GM18520 (cell line): Measurements from ENCODE around the gene NDUFB7.
"Not testable (repeated sequence)": the region's sequence is repeated elsewhere in the genome, so short reads cannot be mapped to it uniquely, and the experiment has no call there.

Experiments
- ATAC-seq: cut with Tn5 transposase; IDR thresholded peaks from one replicate; pipeline ENCODE4 v1.9.1; 2021; ENCODE audit not compliant: unreplicated experiment

Gene NDUFB7

GRCh38 chr19:14571695-14572490, at the start of gene NDUFB7:
TSS of gene NDUFB7 (minus strand) at chr19:14572066. CDS start at chr19:14572000, 66 bp downstream.
- peak; percentile 92 for ATAC-seq

GRCh38 chr19:14619404-14619803, 47.5 kb upstream of the NDUFB7 start:
- no peak for ATAC-seq

DNA sequence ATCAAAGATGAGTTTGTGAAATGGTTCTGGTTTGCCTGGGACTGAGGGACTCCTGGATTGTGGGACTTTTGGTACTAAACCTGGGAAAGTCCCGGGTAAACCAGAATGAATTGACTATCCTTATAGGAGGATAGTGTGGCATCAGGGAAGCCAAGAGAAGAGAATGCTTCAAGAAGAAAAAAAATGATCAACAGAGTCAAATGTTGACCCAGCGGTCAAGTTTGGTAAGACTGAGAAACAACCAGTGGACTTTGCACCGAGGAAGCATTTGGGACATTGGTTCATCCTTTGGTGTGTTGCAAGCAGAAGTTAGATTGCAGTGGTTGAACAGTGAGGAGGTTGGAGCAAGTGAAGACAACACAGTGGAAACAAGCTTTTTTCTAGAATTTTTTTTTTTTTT, 44.5 kb upstream of the NDUFB7 start:
- ATAC-seq = no peak

DNA sequence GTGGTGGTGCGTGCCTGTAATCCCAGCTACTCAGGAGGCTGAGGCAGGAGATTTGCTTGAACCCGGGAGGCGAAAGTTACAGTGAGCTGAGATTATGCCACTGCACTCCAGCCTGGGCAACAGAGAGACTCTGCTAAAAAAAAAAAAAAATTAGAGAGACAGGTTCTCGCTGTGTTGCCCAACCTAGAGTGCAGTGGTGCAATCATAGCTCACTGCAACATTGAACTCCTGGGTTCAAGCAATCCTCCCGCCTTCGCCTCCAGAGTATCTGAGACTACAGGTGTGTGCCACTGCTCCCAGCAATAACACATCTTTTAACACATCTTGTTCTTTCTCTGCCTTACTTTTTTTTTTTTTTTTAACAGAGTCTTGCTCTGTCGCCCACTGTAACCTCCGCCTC, 43.8 kb upstream of the NDUFB7 start:
- ATAC-seq = no peak

DNA sequence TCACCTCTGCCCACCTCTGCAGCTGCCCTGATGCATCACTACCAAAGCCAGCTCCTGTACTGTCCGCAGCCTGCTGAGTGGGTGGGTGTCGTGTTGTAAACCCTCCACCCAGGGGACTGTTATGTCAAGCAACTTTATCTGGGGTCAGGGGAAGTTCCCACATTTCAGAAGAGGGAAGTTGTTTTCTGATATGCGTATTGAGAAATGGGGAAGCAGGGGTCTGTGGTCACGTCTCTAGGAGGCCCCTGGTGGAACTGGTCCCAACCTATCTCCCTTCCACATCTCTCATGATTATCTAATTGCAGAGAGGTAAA, 42.2 kb upstream of the NDUFB7 start:
- no peak for ATAC-seq

GRCh38 chr19:14613399-14614098, 41.7 kb upstream of the NDUFB7 start:
- ATAC-seq = not testable (repeated sequence)

GRCh38 chr19:14612657-14613056, 40.8 kb upstream of the NDUFB7 start:
- no peak for ATAC-seq

DNA sequence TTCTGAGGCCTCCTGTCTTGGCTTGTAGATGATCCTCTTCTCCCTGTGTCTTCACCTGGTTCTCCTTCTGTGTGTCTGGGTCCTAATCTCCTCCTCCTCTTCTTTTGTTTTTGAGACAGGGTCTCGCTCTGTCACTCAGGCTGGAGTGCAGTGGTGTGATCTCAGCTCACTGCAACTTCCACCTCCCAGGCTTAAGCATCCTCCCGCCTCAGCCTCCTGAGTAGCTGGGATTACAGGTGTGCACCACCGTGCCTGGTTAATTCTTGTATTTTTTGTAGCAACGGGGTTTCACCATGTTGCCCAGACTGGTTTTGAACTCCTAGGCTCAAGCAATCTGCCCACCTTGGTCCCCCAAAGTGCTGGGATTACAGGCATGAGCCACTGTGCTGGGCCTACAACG, 40.4 kb upstream of the NDUFB7 start:
- ATAC-seq = not testable (repeated sequence)

DNA sequence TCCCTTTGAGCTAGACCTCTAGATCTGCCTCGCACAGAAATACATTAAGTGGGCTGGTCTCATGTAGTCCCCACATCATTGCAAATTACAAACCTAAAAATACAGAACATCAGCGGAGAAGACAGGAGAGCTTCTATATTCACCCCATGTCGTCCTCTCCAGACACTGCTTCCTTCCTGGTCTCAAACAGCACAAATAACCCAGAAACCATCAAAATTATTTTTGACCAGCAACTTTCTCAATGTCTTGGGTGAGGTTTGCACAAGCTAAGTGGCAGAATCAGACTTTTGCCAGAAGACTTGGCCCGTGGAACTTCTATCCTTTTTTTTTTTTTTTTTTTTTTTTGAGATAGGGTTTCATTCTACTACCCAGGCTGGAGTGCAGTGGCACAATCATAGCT, 39.2 kb upstream of the NDUFB7 start:
- no peak for ATAC-seq

DNA sequence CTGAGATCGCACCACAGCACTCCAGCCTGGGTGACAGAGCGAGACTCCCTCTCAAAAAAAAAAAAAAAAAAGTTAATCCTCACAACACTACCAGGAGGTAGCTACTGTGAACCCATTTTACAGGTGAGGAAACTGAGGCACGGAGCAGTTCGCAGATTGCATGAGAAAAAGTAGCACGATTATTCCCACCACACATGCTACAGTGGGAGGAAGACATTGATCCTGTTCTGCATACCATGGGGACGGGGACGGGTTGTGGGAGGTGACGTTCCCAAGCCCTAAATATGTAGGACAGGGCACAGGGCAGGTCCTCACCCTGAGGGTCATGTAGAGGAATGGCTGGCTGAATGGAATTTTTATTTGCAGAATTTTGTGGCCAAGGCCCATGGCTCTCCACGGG, 34.8 kb upstream of the NDUFB7 start:
- no peak for ATAC-seq

- ATAC-seq = peak; percentile 79
Observed at GRCh38 chr19:14603990-14604387, 32.1 kb upstream of the NDUFB7 start.

GRCh38 chr19:14599548-14600147, 27.8 kb upstream of the NDUFB7 start:
- no peak for ATAC-seq

- ATAC-seq = no peak
Observed at GRCh38 chr19:14595558-14595957, 23.7 kb upstream of the NDUFB7 start.

GRCh38 chr19:14589433-14589832, 17.6 kb upstream of the NDUFB7 start:
- ATAC-seq = not testable (repeated sequence)

GRCh38 chr19:14585187-14585586, 13.3 kb upstream of the NDUFB7 start:
- peak; percentile 75 for ATAC-seq

GRCh38 chr19:14584372-14584771, 12.5 kb upstream of the NDUFB7 start:
- not testable (repeated sequence) for ATAC-seq

DNA sequence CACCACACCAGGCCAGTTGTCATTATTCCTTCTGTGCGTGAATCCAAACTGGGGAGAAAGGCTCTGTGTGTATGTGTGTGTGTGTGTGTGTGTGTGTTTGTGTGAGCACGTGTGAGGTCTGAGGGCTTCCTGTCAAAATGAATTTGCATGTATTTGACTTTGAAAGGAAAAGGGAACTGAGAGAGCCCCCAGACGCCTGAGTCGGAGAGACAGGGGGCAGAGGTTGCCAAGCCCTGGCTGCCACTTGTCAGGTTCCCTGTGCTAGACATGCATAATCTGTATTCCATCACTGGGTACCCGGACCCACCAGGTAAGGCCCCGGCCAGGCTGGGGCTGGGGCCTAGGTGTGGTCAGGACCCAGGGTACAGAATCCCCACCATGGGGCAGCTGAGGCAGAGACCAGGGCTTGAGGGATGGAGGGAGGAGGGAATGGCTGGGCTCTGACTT, 11.1 kb upstream of the NDUFB7 start, which contains the start of gene CLEC17A:
CLEC17A (plus strand) TSS at position 191 of the 447 bp plus-strand sequence; CDS start at position 268, 77 bp downstream.
- ATAC-seq = no peak

DNA sequence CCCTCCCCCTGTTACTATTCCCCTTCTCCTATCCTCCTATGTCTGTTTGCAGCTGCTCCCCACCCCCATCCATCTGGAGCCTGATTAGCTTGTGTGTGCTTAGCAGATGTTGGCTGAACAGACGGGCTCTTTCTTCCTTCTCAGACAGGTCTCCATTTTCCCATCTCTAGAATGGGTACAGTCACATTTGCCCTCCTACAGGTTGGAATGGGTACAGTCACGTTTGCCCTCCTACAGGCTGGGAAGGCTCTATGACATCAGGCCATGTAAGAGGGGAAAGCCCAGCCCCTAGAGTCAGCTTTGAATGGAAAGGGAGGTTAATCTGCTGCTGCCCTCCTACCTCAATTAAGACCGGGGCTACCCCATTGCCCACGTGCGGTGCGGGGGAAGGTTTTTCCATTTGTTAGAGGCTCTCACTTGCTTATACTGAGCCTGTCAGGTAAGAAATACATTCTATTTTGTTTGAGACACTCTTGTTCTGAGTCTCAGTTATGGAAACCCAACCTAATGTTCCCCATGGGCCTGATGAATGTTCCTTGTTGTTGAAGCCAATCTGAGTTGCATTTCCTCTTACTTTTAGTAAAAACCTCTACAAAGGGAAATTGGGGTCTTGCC, 8.9 kb upstream of the NDUFB7 start:
- ATAC-seq = no peak

- ATAC-seq = no peak
Observed at GRCh38 chr19:14577885-14578427, 6.1 kb upstream of the NDUFB7 start.

DNA sequence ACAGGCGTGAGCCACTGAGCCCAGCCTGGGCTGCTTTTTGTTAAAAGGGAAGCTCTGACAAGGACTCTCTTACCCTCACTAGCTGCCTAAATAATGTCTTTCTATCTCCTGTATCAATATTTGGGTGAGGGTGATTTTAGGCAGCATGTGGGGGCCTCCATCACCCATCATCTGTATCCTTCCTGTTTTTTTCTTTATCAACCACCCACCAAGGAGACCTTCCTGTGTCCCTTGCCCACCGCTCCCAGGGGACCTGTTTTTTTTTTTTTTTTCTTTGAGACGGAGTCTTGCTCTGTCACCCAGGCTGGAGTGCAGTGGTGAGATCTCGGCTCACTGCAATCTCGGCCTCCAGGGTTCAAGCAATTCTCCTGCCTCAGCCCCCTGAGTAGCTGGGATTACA, 5.4 kb upstream of the NDUFB7 start:
- no peak for ATAC-seq

- ATAC-seq = no peak
Observed at GRCh38 chr19:14576363-14576762, 4.5 kb upstream of the NDUFB7 start.
